GM23338 (cell line): ENCODE measurements around the gene NDC80.

ENCODE experiments used
- EZH2 ChIP-seq: fragments of 200-600 bp; sonication (generic); IDR thresholded peaks from one replicate; pipeline ENCODE4 v1.8.0; 2017; ENCODE audit warnings: antibody characterized with exemption, mild to moderate bottlenecking, low read depth; ENCODE audit not compliant: unreplicated experiment
- JUNB ChIP-seq: IDR thresholded peaks from one replicate; pipeline ENCODE4 v1.6.1; 2016; ENCODE audit warnings: antibody characterized with exemption; ENCODE audit not compliant: unreplicated experiment
- POLR2AphosphoS5 ChIP-seq: IDR thresholded peaks from 2 replicates; pipeline ENCODE4 v1.6.1; 2016; ENCODE audit warnings: antibody characterized with exemption, low read depth
- REST ChIP-seq: IDR thresholded peaks from one replicate; pipeline ENCODE4 v1.6.1; 2018; ENCODE audit warnings: antibody characterized with exemption; ENCODE audit not compliant: unreplicated experiment
- ZNF331 ChIP-seq: fragments of 250-450 bp; sonication (Bioruptor Pico); IDR thresholded peaks from 2 replicates; pipeline ENCODE4 v1.5.0; 2020; ENCODE audit warnings: low read depth, mild to moderate bottlenecking, moderate library complexity
- TF ChIP-seq, protein P1 (sequence below), 2 experiments: fragments of 200-600 bp in 1 of 2; sonication (generic) in 1 of 2; conservative IDR thresholded peaks; 2 replicates each; pipeline versions ENCODE4 v1.5.1 to v1.6.1; 2016 to 2017; ENCODE audit warnings: antibody characterized with exemption in 2 of 2, low read depth in 2 of 2, mild to moderate bottlenecking in 2 of 2, moderate library complexity in 1 of 2

DNA sequence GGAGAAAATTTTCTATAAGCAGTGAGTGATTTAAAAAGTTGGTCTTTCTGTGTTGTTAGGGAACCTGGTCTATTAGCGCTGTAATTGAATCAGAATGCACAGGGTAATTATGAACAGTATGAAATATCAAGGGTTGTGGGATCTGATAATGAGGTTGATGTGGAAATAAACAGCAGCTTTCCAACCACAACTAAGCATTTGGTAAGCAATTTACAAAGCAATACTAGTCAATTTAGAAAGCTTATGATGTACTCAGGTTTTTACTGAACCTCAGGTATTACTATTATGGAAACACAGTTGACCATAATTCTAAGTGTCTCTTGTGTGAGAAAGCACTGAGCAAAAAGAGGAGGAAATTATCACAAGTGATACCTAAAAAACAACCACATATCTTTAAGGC lies 73.2 kb downstream of the NDC80 start:
- TF ChIP-seq, protein P1, sequence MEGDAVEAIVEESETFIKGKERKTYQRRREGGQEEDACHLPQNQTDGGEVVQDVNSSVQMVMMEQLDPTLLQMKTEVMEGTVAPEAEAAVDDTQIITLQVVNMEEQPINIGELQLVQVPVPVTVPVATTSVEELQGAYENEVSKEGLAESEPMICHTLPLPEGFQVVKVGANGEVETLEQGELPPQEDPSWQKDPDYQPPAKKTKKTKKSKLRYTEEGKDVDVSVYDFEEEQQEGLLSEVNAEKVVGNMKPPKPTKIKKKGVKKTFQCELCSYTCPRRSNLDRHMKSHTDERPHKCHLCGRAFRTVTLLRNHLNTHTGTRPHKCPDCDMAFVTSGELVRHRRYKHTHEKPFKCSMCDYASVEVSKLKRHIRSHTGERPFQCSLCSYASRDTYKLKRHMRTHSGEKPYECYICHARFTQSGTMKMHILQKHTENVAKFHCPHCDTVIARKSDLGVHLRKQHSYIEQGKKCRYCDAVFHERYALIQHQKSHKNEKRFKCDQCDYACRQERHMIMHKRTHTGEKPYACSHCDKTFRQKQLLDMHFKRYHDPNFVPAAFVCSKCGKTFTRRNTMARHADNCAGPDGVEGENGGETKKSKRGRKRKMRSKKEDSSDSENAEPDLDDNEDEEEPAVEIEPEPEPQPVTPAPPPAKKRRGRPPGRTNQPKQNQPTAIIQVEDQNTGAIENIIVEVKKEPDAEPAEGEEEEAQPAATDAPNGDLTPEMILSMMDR (conservative IDR thresholded peaks at IDR 0.05; ENCODE audit: low read depth in 2 of 2), result no peak
- TF ChIP-seq EZH2 (no peak), POLR2AphosphoS5 (no peak), REST (no peak), ZNF331 (CRISPR knock-in tag) (no peak), JUNB (no peak)
